ENCODE measurements around the gene NEK9. TPM values are rescaled to one million over a fixed set of nuclear protein-coding genes. Genes with fewer than 3 reads are reported as not detected.

The NEK9 gene
- total and polyA plus RNA-seq, 9 of the 15 experiments (the other 6 are each of a cell fraction or from before 2014, with no cell fraction given) = 2.8 to 39.6 (median 19.8) TPM

- no peak for TF ChIP-seq ZNF407 (IDR thresholded peaks at IDR 0.05; ENCODE audit: low read depth)
- no peak for TF ChIP-seq MITF (IDR thresholded peaks at IDR 0.05)
- TF ChIP-seq RBM14 (IDR thresholded peaks at IDR 0.05; ENCODE audit: borderline replicate concordance, insufficient read depth, low read depth, low read length) = no peak
- TF ChIP-seq MAX (CRISPR knock-in tag; IDR thresholded peaks at IDR 0.05) = no peak; the same call in 1 of the 2 replicates
- TF ChIP-seq ETV5 (CRISPR knock-in tag; IDR thresholded peaks at IDR 0.05; ENCODE audit: low read depth) = no peak
- peak; percentile 70 for TF ChIP-seq CEBPZ (IDR thresholded peaks at IDR 0.05; ENCODE audit: borderline replicate concordance, low read depth, low read length)
- TF ChIP-seq KDM2B (CRISPR knock-in tag; IDR thresholded peaks at IDR 0.05) = no peak
- TF ChIP-seq ZBTB11 (CRISPR knock-in tag; IDR thresholded peaks at IDR 0.05) = no peak
Measured at GRCh38 chr14:75063491-75064204, 63.2 kb downstream of the NEK9 start, which contains the start of gene ACYP1 (continued).
